Breast epithelium (tissue), 4 donors: ENCODE data around the gene SNX1. TPM values are rescaled to one million over a fixed set of nuclear protein-coding genes. Genes with fewer than 3 reads are reported as not detected.
A peak's percentile ranks its signal among the peaks of the same experiment; 100 is the strongest.

Experiments
- DNase-seq, 2 donors: peaks; one replicate each; pipeline ENCODE4 v3.0.0-alpha.2; 2019; ENCODE audit warnings: low spot score in 2 of 2
- H3K27ac ChIP-seq, 2 donors: fragments of 200-600 bp; sonication (generic) in 1 of 2; one replicate each; pipeline ENCODE4 v1.5.1; 2016 to 2019; ENCODE audit warnings: mild to moderate bottlenecking in 1 of 2
- H3K27me3 ChIP-seq, 2 donors: fragments of 200-600 bp; sonication (generic) in 1 of 2; one replicate each; pipeline versions ENCODE4 v1.5.1 to v1.6.0; 2017 to 2019; ENCODE audit warnings: control low read depth in 1 of 2, mild to moderate bottlenecking in 1 of 2
- H3K36me3 ChIP-seq: fragments of 200-600 bp; one replicate; pipeline ENCODE4 v1.5.1; 2019
- H3K4me1 ChIP-seq, 2 donors: fragments of 200-600 bp; sonication (generic); one replicate each; pipeline ENCODE4 v1.5.1; 2016 to 2019; ENCODE audit warnings: control low read depth in 1 of 2
- H3K4me3 ChIP-seq, 3 donors: fragments of 200-600 bp; sonication (generic); 1 replicate in 2 of 3; 2 replicates in 1 of 3; pipeline ENCODE4 v1.5.1; 2016 to 2019; ENCODE audit warnings: mild to moderate bottlenecking in 3 of 3, moderate library complexity in 2 of 3
- H3K9me3 ChIP-seq, 2 donors: fragments of 200-600 bp; sonication (generic) in 1 of 2; one replicate each; pipeline ENCODE4 v1.5.1; 2016 to 2019; ENCODE audit warnings: control low read depth in 1 of 2
- CTCF ChIP-seq, 3 donors: fragments of 450-650 bp; IDR thresholded peaks; one replicate each; pipeline ENCODE4 v1.5.1; 2016 to 2017; ENCODE audit warnings: antibody characterized with exemption in 3 of 3, mild to moderate bottlenecking in 3 of 3, moderate library complexity in 3 of 3
- POLR2A ChIP-seq: fragments of 450-650 bp; IDR thresholded peaks from one replicate; pipeline ENCODE4 v1.6.1; 2016; ENCODE audit warnings: antibody characterized with exemption, mild to moderate bottlenecking, moderate library complexity
- POLR2AphosphoS5 ChIP-seq, 3 donors: sonication (generic); formaldehyde crosslinking; IDR thresholded peaks; one replicate each; pipeline ENCODE4 v1.6.1; 2017; ENCODE audit warnings: antibody characterized with exemption in 3 of 3
- intact Hi-C: fragments of 100-400 bp; cut with DNase I; formaldehyde crosslinking; loops from one replicate; pipeline ENCODE4 v1.15.1; 2023; ENCODE audit warnings: low total_unique reads
- total RNA-seq, 3 donors: library from RNA; depleted of rRNA; stranded (reverse); fragments of >200 nt; gene quantifications; one replicate each; pipeline ENCODE4 v1.1.0, GENCODE V29; 2016

The SNX1 gene
- total RNA-seq, 3 donors from 2014 or later: 107 to 144 (median 125) TPM

GRCh38 chr15:64152507-64153387, 57.0 kb downstream of the SNX1 start:
- Histone ChIP-seq H3K27ac (no peak overlapping the region), H3K4me3 (peak overlapping the region; percentile 29 to 63 (median 59)), H3K36me3 (peaks cover 8% of the 10 kb centered on the region), H3K4me1 (peaks cover 0 to 5% of the 10 kb centered on the region in 2 donors), H3K9me3 (no peaks in the 10 kb centered on the region), H3K27me3 (peaks cover 0 to 4% of the 10 kb centered on the region in 2 donors)
- no peak for DNase-seq
- TF ChIP-seq POLR2AphosphoS5 (IDR thresholded peaks at IDR 0.05) (no peak), CTCF (IDR thresholded peaks at IDR 0.05) (no peak)
- intact Hi-C loops: no loop called here

GRCh38 chr15:64153480-64154367, 57.9 kb downstream of the SNX1 start:
- H3K27ac ChIP-seq: peak overlapping the region; percentile 40 to 70
- no peaks in the 10 kb centered on the region for H3K9me3 ChIP-seq
- peaks cover 16% of the 10 kb centered on the region for H3K36me3 ChIP-seq
- peaks cover 0 to 4% of the 10 kb centered on the region in 2 donors for H3K27me3 ChIP-seq
- peak; percentile 81 to 91 for DNase-seq
- intact Hi-C loops: no loop called here
- H3K4me3 ChIP-seq: peak overlapping the region in 2 of 3 donors; percentile 19 to 63
- peaks cover 0 to 5% of the 10 kb centered on the region in 2 donors for H3K4me1 ChIP-seq
- TF ChIP-seq CTCF (IDR thresholded peaks at IDR 0.05): peak; percentile 92 to 95 (median 94)
- TF ChIP-seq POLR2A: no peak
- peak in 2 of 3 donors; percentile 37 to 41 for TF ChIP-seq POLR2AphosphoS5 (IDR thresholded peaks at IDR 0.05)

GRCh38 chr15:64155802-64156651, 60.2 kb downstream of the SNX1 start:
- Histone ChIP-seq H3K27ac (peak overlapping the region in 1 of 2 donors; percentile 1), H3K9me3 (no peaks in the 10 kb centered on the region), H3K4me1 (peaks cover 5 to 9% of the 10 kb centered on the region in 2 donors), H3K27me3 (peaks cover 0 to 4% of the 10 kb centered on the region in 2 donors), H3K36me3 (peaks cover 16% of the 10 kb centered on the region), H3K4me3 (no peak overlapping the region)
- DNase-seq: no peak
- TF ChIP-seq CTCF (IDR thresholded peaks at IDR 0.05) (no peak), POLR2A (no peak), POLR2AphosphoS5 (IDR thresholded peaks at IDR 0.05) (no peak)
- intact Hi-C loops: no loop called here

- no peaks in the 10 kb centered on the region for H3K9me3 ChIP-seq
- H3K4me3 ChIP-seq: no peak overlapping the region
- H3K36me3 ChIP-seq: peaks cover 16% of the 10 kb centered on the region
- peaks cover 0 to 3% of the 10 kb centered on the region in 2 donors for H3K27me3 ChIP-seq
- intact Hi-C loops: no loop called here
- TF ChIP-seq POLR2A (no peak), CTCF (IDR thresholded peaks at IDR 0.05) (no peak), POLR2AphosphoS5 (IDR thresholded peaks at IDR 0.05) (no peak)
- no peak for DNase-seq
- H3K27ac ChIP-seq: no peak overlapping the region
- peaks cover 10 to 16% of the 10 kb centered on the region in 2 donors for H3K4me1 ChIP-seq
Observed at GRCh38 chr15:64156652-64157331, 61.0 kb downstream of the SNX1 start.
